NCI-H82 treated with DMSO at 0.1 percent for 48 hours (cell line): ENCODE measurements around the gene HBS1L.

Experiments
- DNase-seq: peaks from one replicate; lab custom pipeline; 2025; ENCODE audit not compliant: unreplicated experiment; lab: John Stamatoyannopoulos, UW

The HBS1L gene

DNA sequence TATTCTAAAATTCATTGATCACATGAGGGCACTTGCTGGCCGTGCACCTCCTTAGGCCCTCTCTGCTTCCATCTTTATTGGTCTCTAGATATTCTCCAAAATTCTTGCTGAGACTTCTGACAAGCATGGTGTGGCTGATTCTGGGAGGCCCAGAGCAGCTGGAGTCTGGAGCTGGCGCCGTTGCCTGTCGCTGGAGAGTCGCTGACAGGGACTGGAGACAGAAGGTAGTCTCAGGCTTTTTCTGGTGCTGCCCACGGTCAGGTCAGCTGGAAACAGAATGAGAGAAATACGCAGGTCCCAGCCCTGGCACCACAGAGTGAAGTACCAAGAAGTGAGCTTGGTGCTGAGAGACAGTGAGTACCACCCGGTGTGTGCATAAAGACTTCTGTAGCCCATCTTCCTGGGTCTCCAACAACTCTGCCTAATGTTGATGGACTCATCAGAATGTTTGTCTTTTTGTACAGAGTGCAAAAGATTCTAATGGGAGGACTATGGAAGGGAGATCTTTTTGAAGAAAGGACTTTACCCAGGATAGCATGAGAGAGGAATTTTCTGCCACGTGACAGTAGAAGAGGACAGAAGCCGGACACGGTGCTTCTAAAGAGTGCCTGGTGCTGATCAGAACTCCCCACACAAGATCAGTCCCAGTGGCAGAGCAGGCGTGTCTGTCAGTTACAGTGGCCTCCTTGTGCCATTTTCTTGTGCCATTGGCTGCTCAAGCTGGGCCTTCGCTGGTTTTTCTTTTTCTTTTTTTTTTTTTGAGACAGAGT lies 102.9 kb downstream of the HBS1L start:
- no peak for DNase-seq

DNA sequence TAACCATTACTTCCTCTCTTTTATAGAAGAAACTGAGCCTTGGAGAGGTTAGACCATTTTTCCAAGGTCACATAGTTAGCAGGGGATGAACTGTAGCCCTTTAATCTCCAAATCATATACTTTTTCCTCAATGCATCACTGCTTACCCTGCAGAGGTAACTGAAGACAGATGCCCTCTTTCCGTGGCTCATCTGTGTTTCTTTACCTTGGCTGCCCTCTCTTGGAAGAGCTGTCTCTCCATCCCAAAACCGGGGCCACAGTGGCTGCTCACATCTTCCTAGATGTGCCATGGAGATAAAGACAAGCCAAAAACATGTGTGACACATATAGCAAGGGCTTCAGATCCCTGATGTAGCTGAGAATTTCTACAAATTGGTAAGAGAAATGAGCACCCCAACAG lies 104.1 kb downstream of the HBS1L start:
- no peak for DNase-seq

DNA sequence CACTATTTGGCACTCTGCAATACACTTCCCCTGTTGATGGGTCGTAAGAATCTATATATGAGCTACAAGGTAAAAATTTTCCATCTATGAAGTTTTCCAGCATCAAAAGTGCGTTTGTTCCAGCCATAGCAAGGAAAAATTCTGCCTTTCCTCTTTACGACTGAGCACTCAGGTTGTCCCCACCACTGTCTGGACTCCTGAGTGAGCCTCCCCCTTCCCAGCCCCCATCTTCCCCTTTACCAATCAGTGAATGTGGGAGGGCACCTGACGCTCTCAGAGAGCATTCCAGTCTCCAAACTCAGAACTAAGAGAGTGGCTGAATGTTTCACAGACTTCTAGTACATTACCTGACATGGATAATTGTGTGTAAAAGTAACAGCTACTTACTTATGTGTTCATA lies 104.7 kb downstream of the HBS1L start, which contains the start of gene ALDH8A1:
TSS of gene ALDH8A1 (minus strand) at position 175 of the 400 bp plus-strand sequence. CDS start at position 127, 48 bp downstream.
- DNase-seq: no peak

DNA sequence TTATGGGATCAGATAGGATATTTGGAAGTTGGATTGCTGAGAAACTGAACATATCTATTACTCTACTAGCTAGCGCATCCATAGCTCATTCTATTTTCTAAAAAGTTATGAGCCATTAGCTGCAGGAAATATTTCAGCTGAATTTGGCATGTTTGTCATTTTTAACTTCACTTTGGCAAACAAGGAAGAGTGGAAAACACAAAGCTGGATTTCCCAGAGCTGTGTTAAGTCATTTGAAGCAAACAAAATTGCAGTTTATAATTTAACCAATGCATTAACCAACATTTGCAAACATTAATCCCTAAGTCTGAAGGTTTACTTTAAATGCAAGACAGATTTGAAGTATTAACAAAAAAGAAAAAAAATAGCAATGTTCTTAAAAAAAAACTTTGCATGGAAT lies 105.9 kb downstream of the HBS1L start:
- DNase-seq: no peak

DNA sequence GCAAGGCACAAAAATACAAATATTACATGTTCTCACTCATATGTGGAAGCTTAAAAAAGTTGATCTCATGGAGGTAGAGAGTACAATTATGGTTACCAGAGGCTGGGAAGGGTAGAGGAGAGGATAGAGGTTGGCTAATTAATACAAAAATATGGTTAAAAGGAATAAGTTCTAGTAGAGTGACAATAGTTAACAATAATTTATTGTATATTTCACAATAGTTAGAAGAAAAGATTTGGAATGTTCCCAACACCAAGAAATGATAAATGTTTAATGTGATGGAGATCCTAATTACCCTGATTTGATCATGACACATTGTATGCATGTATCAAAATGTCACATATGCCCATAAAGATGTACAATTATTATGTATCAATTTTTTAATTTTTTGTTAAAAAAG lies 106.5 kb downstream of the HBS1L start:
- no peak for DNase-seq

DNA sequence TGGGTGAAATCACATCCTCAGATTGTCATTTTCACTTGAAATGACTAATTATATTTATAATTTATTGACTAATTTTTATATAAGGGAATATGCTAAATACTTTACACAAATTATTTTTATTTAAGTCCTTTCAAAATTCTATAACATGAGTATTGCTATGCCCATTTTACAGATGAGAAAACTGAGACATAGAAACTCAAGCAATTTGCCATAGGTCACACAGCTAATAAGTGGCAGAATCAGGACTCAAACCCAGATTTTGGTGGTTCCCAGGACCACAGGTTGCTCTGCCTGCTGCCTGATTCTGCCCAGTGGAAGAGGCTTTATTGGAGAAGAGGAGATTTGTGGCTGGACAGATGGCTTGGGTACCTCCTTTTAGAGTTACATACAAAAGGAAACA lies 109.6 kb downstream of the HBS1L start:
- no peak for DNase-seq

DNA sequence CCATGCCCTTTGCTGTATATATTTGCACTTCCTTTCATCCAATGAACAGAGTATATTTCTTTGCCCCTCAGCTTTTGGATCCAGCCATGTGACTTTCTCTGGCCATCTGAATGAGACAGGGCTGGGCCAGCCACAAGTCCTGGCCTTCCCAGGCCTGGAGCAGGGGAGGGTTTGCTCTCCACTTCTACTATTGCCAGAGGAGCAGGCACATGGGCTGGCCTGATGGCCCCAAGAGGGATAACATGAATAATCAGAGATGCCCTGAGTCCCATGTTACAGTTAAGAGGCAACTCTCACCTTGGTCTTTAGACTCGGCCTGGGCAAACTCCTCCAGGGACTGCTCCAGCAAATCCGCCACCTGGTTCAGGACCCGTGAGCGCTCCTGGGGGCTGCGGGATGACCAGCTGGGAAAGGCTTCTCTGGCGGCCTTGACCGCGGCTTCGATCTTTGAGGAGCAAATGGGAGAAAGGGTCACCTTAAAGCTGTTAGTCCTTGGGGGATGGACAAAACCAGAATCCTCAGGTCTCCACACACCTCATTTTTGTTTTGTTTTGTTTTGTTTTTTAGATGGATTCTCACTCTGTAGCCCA lies 111.0 kb downstream of the HBS1L start:
- no peak for DNase-seq

DNA sequence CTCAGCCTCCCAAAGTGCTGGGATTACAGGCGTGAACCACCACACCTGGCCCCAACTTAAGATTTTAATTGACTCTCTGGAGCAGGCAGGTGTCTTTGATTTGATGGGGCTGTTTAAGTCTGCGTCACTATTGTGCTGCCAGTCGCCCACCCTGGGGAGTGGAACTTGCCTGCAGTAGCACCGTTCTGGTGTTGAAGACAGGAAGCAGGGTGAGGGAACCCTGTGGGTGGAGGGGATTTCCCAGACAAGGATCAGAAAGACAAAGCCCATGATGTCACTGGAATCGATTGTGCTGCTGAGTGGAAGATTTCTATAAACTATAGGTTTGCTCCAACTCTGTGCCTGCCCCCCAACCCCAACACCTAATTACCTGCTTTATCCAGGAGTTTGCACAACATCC lies 115.7 kb downstream of the HBS1L start:
- no peak for DNase-seq

DNA sequence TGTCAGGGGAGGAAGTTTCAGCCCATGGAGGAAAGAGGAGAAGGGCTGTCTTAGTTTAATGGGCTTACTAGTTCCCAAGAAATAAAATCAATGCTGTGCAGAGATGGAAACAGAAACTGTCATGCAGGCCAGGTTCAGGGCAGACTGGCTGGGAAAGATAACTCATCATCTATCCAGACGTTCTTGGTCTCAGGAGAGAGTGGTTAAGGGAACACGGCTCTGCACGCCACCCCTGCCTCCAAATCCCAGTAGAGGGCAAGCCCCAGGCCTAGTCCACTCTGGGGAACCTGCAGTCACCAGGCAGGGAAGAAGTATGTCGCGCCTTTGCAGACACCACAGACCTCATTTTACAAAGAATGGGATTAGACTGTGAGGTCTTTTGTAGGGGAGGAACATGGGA lies 117.2 kb downstream of the HBS1L start:
- DNase-seq: no peak

DNA sequence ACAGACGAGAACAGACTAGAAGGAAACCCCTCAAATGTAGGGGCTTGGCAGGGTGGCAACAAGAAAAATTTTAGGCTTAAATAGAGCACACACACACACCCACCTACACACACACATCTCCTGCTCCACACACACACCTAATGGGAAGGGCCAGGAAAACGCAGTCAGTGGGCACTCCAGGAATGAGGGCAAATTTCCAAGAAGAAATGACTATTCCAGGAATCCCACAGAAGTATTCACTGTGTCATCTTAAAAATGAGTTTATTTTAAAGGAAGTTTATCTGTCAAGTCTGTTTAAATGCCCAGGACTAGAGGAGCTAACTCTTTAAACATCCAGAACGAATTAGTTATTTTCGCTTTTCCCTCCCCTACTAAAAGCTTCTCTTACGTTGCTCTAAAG lies 117.7 kb downstream of the HBS1L start:
- no peak for DNase-seq

DNA sequence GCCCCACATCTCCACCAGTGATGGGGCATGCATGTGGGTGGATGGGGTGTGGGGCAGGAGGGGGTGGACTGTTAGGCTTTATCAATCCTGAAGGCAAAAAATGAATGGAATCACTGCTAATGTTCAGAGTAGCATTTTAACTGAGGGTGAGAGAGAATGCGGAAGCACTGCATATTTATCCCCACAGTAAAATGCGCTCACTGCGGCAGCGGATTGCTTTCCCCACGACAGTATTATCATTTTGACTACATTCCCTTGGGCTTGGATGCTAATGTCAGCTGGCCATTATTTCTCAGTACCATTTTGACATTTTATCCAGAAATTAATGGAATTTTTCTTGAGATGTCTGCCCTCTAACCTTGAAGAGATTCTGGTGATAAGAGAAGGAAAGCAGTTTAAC lies 118.1 kb downstream of the HBS1L start:
- no peak for DNase-seq

DNA sequence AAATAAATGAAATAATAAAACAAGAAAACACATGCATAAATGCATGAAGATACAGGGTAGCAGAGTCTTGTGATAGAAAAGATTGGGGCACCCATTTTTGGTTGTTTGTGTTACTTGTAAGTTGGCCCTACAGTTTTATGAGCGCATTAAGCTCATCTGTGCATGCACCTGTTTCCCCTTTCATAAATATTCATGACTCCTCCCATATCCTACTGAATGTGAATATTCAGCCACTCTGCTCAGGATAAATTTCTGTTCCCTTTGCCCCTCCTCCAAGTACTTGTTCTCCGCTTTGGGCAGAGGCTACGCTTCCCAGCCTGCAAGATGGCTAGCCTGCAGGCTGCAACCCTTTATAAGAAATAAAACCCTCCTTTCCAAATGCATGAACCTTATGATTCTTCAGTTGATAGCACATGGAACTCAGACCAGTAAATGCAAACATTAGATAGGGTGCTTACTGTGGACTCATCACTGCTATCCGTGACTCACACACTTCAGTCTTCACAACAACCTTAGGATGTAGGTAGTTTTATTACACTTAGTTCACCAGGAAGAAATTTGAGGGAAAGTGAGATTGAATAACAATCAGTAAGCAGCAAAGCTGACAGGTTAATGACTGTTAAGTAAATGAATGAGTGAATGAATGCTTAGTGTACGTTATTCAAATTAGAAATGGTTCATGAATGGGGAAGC lies 119.7 kb downstream of the HBS1L start:
- no peak for DNase-seq

DNA sequence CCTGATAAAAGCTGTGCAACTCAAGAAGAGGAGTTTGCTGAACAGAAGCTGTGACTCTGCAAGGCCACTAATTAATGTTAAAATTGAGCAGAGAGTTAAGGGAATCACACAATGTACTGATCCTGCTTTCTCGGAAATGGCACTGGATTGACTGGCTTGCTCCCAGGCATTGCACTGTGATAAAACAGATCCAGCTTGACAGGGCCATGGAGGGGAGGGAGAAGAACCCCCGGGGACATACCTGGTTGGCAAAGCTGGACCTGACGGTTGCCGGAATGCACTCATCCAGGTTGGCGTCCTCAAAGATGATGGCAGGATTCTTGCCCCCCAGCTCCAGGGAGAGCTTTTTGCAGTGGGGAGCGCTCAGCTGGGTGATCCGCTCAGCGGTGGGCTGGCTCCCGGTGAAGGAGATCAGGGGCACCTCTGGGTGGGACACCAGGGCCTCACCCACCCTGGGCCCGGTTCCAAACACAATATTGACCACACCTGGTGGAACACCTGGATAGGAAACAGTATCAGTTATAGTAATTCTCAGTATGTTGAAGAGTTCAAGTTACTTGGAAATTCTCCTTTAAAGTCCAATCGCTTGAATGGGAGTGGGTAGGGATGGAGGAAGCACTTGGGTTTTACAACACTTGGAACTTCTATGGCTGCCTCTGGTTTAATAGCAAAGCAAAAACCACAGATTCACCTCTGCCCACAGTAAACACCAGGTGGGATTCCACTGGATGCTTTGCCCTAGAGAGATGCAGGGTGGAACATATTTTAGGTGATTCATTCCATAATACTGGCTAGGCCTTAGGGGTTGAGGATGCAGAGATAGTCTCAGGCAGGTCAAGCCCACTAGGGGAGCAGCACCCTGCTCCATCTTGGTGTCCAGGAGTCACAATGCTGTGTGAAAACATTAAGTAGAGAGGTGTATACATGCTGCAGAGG lies 121.8 kb downstream of the HBS1L start:
- DNase-seq: no peak

DNA sequence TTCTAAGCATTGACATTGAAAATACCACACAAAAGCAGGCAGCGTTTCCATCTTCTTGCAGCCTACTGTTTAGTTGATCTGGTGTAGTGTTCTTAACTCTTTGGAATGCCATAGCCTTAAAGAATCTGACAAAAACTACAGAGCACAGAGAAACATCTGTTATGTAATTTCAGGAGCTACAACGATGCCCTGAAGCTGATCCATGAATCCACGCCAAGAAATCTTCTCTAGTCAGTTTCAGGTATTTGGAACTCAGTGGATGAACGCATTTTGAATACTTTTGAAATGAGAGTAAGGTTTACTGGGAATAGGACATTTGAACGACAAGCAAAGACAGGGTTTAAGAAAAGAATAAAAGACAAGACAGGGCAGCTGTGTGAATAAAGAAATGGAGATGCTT lies 122.5 kb downstream of the HBS1L start:
- DNase-seq: no peak

DNA sequence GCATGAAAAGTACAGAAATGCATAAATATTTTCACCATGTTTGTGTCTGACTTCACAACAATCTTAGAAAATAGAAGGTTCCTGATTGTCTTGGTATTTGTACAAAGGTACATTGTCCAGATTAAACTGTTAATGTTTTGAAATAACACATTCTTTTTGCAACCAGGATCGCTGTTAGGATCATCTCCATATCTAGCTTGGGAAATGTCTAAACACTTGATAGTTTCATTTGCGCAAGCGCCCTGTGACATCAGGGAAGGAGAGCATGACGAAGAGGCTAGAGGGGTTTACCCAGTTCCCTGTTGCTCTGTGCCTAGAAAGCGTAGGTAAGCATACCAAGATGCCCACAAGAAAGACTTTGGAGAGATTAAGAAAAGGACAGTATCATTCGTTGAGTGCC lies 124.2 kb downstream of the HBS1L start:
- DNase-seq: no peak

DNA sequence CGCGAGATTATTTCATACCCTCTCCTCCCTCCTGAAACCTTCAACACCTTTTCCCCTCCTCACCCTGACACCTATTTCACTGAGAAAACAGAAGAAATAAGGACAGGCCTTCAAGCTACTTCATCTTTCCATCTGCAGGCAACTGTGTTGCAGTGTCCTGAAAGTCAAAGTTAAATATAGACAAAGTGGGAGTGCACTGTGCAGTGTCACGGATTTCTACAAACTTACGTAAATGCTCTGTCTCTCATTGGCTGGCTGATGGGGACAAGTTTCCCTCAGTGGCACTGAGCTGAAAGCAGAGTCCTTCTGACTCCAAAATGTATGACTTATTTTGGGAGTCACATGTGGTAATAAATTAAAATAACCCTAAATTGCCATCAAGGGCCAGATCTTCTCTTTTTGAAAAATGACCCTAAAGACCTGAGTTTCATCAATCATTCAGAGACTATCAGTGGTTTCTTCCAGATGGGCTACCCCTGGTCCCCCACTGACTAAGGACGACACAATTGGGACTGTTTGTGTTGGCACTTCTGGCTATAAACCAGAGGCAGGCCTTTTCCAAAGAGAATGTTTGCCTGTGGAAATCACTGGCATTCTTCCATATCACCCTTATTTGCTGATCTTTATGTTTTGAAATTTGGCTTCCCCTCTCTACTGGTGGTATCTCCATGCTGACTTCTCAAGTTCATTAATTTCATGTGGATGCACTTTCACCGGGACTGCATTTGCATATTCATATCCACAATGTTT lies 126.3 kb downstream of the HBS1L start:
- DNase-seq: no peak

DNA sequence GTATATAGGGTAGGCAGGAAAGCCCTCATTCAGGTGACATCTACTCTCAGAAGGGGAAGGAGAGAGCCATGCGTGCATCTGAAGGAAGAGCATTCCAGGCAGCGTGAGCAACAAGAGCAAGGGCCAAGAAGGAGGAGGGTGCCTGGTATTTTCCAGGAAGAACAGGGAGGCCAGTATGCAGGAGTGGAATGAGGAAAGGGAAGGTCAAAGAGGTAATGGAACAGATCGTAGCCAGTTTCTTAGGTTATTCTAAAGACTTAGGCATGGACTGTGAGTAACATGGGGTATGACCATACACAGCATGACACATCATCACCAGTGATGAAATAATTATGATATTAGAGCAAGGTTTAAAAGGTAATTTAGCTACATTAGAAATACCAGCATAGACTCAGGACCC lies 128.8 kb downstream of the HBS1L start:
- no peak for DNase-seq

DNA sequence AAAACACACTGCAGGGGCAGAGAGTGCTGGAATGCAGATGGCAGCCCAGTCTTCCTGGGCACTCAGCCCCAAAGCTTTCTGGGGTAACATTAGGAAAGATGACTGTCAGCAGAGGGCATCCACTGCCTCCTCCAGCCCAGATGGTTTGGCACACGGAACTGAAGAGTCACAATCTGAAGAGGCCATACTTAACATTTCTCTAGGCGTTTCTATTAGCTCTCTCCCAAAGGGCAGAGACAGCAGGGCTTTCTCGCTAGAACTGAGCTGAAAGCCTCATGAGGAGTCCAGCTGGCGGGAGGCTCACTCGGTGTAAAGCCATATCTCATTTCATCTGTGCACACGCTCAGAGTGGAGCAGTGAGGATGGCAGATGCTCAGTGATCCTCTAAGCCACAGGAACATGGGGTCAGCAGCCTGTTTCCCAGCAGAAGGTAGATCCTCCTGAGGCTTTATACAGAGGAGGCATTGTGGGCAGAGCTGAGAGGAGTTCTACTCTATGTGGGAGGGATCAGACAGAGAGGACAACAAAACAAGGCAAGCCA lies 132.8 kb downstream of the HBS1L start:
- DNase-seq: peak; percentile 83

DNA sequence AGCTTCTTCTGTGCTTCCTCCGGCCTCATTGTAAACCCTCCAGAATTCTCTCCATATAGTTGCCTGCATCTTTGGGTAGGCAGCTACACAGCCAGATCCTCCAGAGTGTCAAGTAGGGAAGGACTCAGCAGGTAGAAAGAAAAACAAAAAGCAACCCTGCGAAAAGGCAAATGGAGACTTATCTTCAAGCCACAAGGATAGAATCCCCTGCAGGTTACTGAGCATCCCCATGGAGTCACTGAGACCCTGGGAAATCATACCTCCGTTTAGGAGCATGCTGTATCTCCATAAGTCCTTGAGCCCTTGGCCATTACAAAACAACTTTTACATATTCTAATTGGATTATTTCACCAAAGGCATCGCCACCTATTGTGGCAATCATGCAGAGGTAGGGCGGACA lies 133.3 kb downstream of the HBS1L start:
- no peak for DNase-seq

DNA sequence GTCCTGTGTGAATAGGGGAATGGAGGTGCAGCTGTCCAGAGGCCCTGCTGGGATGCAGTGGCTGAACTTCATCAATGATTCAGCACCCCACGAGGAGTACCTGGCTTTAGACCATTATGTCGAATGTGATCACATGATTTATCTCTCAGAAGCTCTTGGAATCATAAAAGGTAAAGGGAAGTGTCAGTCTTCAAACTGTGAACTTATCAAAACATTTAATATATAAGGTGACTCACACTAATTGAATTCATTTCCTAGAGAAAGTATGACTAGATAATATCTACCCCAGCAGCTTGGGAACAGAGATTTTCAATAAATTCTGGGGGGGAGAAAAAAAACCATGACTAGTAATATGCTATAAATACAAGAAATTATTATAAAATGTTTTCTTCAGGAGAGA lies 134.2 kb downstream of the HBS1L start:
- no peak for DNase-seq
